Dermis microvascular lymphatic vessel endothelial cell (primary cell): ENCODE measurements around the gene USH1C. TPM values are rescaled to one million over a fixed set of nuclear protein-coding genes. Genes with fewer than 3 reads are reported as not detected.

Source experiments
- DNase-seq, 2 donors: peaks; one replicate each; pipeline versions ENCODE4 v3.0.0 to v3.0.0-alpha.2; 2010; ENCODE audit warnings: low read depth in 2 of 2
- total RNA-seq: library from RNA; depleted of rRNA; stranded (reverse); fragments of >200 nt; gene quantifications from 2 replicates; pipeline ENCODE4 v1.2.1, GENCODE V29; 2014

Gene USH1C
- total RNA-seq, result not detected in 2 replicates

GRCh38 chr11:17544181-17544622, at the start of gene USH1C:
TSS of gene USH1C (minus strand) at chr11:17544416. CDS start at chr11:17544307, 109 bp downstream.
- DNase-seq, result no peak

- DNase-seq, result no peak
Observed at GRCh38 chr11:17593466-17594245, 49.4 kb upstream of the USH1C start.

- no peak for DNase-seq
Observed at GRCh38 chr11:17591293-17591692, 47.1 kb upstream of the USH1C start.

GRCh38 chr11:17590463-17590862, 46.2 kb upstream of the USH1C start:
- DNase-seq, result no peak

GRCh38 chr11:17588721-17589120, 44.5 kb upstream of the USH1C start:
- DNase-seq, result no peak

GRCh38 chr11:17588166-17588565, 44.0 kb upstream of the USH1C start:
- DNase-seq, result no peak

GRCh38 chr11:17585911-17586695, 41.9 kb upstream of the USH1C start:
- DNase-seq, result no peak

- no peak for DNase-seq
Observed at GRCh38 chr11:17581732-17582053, 37.5 kb upstream of the USH1C start.

- DNase-seq, result no peak
Observed at GRCh38 chr11:17581036-17581731, 37.0 kb upstream of the USH1C start.

- DNase-seq, result no peak
Observed at GRCh38 chr11:17580271-17580670, 36.1 kb upstream of the USH1C start.

- no peak for DNase-seq
Observed at GRCh38 chr11:17579451-17579850, 35.2 kb upstream of the USH1C start.

GRCh38 chr11:17578958-17579357, 34.7 kb upstream of the USH1C start:
- no peak for DNase-seq

- no peak for DNase-seq
Observed at GRCh38 chr11:17578296-17578695, 34.1 kb upstream of the USH1C start.

- no peak for DNase-seq
Observed at GRCh38 chr11:17575431-17576425, 31.5 kb upstream of the USH1C start.

- no peak for DNase-seq
Observed at GRCh38 chr11:17574141-17575091, 30.2 kb upstream of the USH1C start.

- DNase-seq, result no peak
Observed at GRCh38 chr11:17573526-17573925, 29.3 kb upstream of the USH1C start.

- no peak for DNase-seq
Observed at GRCh38 chr11:17572791-17573460, 28.7 kb upstream of the USH1C start.

- DNase-seq, result no peak
Observed at GRCh38 chr11:17572359-17572690, 28.1 kb upstream of the USH1C start.
